HepG2 (cell line): ENCODE results near the gene UQCRHL. TPM values are rescaled to one million over a fixed set of nuclear protein-coding genes. Genes with fewer than 3 reads are reported as not detected.

Source experiments
- CBFB ChIP-seq: sonication (generic); formaldehyde crosslinking; IDR thresholded peaks from 2 replicates; pipeline ENCODE4 v1.4.0; 2020; ENCODE audit warnings: missing genetic modification reagents
- CBX2 ChIP-seq, 2 experiments: fragments of 200-600 bp in 1 of 2; sonication (generic); formaldehyde crosslinking in 1 of 2; IDR thresholded peaks; 2 replicates each; pipeline versions ENCODE4 v1.7.0 to v1.8.1; 2018 to 2022; ENCODE audit warnings: low read depth in 2 of 2, low read length in 1 of 2, mild to moderate bottlenecking in 1 of 2, missing genetic modification reagents in 1 of 2
- CENPX ChIP-seq: sonication (generic); formaldehyde crosslinking; IDR thresholded peaks from 2 replicates; pipeline ENCODE4 v1.9.0; 2021; ENCODE audit warnings: mild to moderate bottlenecking, missing genetic modification reagents, moderate library complexity
- HDAC2 ChIP-seq: sonication (generic); formaldehyde crosslinking; IDR thresholded peaks from 2 replicates; pipeline ENCODE4 v1.4.0; 2020; ENCODE audit warnings: missing genetic modification reagents
- MIER2 ChIP-seq: IDR thresholded peaks from 2 replicates; pipeline ENCODE4 v1.6.1; 2016; ENCODE audit warnings: missing biosample characterization, missing genetic modification reagents
- NFE2L2 ChIP-seq: fragments of 150-350 bp; IDR thresholded peaks from 2 replicates; pipeline ENCODE4 v1.6.1; 2014; ENCODE audit warnings: low read length
- NR1H2 ChIP-seq: sonication (generic); formaldehyde crosslinking; IDR thresholded peaks from 2 replicates; pipeline ENCODE4 v1.8.1; 2022; ENCODE audit warnings: low read depth, missing genetic modification reagents, borderline replicate concordance
- PHF5A ChIP-seq: IDR thresholded peaks from one replicate; pipeline ENCODE4 v1.6.1; 2018; ENCODE audit warnings: low read depth, missing genetic modification reagents; ENCODE audit not compliant: unreplicated experiment
- RFX1 ChIP-seq: fragments of 450-650 bp; IDR thresholded peaks from 2 replicates; pipeline ENCODE4 v1.6.1; 2017
- RORA ChIP-seq: sonication (generic); formaldehyde crosslinking; IDR thresholded peaks from 2 replicates; pipeline ENCODE4 v1.5.0; 2020; ENCODE audit warnings: mild to moderate bottlenecking, missing genetic modification reagents, moderate library complexity
- SMAD3 ChIP-seq: sonication (generic); formaldehyde crosslinking; IDR thresholded peaks from 2 replicates; pipeline ENCODE4 v1.4.0; 2020; ENCODE audit warnings: missing genetic modification reagents
- SP2 ChIP-seq: sonication (generic); formaldehyde crosslinking; IDR thresholded peaks from 2 replicates; pipeline ENCODE4 v1.5.1; 2020; ENCODE audit warnings: mild to moderate bottlenecking, missing genetic modification reagents
- SRSF1 ChIP-seq: fragments of 200-400 bp; formaldehyde crosslinking; optimal IDR thresholded peaks from 2 replicates; pipeline ENCODE3; 2017; ENCODE audit warnings: mild to moderate bottlenecking, low read depth, low read length, moderate library complexity
- STAT5B ChIP-seq: sonication (generic); formaldehyde crosslinking; IDR thresholded peaks from 2 replicates; pipeline ENCODE4 v1.4.0; 2020; ENCODE audit warnings: missing genetic modification reagents
- ZFP37 ChIP-seq: sonication (generic); formaldehyde crosslinking; IDR thresholded peaks from 2 replicates; pipeline ENCODE4 v1.4.0; 2020; ENCODE audit warnings: missing genetic modification reagents, borderline replicate concordance
- ZNF24 ChIP-seq: fragments of 450-650 bp; IDR thresholded peaks from 2 replicates; pipeline ENCODE4 v1.6.1; 2017; ENCODE audit warnings: antibody characterized with exemption, mild to moderate bottlenecking
- ZNF326 ChIP-seq: sonication (generic); formaldehyde crosslinking; IDR thresholded peaks from 2 replicates; pipeline ENCODE4 v1.4.0; 2020; ENCODE audit warnings: missing genetic modification reagents, borderline replicate concordance
- ZNF343 ChIP-seq: sonication (generic); formaldehyde crosslinking; IDR thresholded peaks from 2 replicates; pipeline ENCODE4 v1.4.0; 2020; ENCODE audit warnings: mild to moderate bottlenecking, missing genetic modification reagents
- ZNF430 ChIP-seq: sonication (generic); formaldehyde crosslinking; IDR thresholded peaks from 2 replicates; pipeline ENCODE4 v1.9.0; 2021; ENCODE audit warnings: mild to moderate bottlenecking, missing genetic modification reagents
- ZNF562 ChIP-seq: sonication (generic); formaldehyde crosslinking; IDR thresholded peaks from 2 replicates; pipeline ENCODE4 v1.8.0; 2022; ENCODE audit warnings: missing genetic modification reagents, borderline replicate concordance
- ZNF746 ChIP-seq: sonication (generic); formaldehyde crosslinking; IDR thresholded peaks from 2 replicates; pipeline ENCODE4 v1.8.0; 2022; ENCODE audit warnings: mild to moderate bottlenecking, missing genetic modification reagents
- ZSCAN31 ChIP-seq: sonication (generic); formaldehyde crosslinking; IDR thresholded peaks from 2 replicates; pipeline ENCODE4 v1.5.0; 2020; ENCODE audit warnings: low read depth, mild to moderate bottlenecking, missing genetic modification reagents
- polyA plus RNA-seq, 8 experiments: library from polyadenylated mRNA; depleted of rRNA in 3 of 8; stranded (reverse) in 7 of 8; unstranded in 1 of 8; fragments of >200 nt; fragmentation: Illumina TruSeq in 4 of 8; extraction: Trizol in 4 of 8; gene quantifications; 2 replicates each; pipeline versions ENCODE4 v1.2.1 to v1.2.3, GENCODE V29; 2011 to 2016; ENCODE audit warnings: low read depth in 4 of 8, missing spikeins in 1 of 8, mixed read lengths in 1 of 8; ENCODE audit not compliant: insufficient read depth in 1 of 8
- total RNA-seq, 5 experiments: library from RNA; depleted of rRNA; stranded (reverse); fragments of >200 nt; fragmentation: Illumina TruSeq; extraction: Trizol; gene quantifications; 2 replicates each; pipeline ENCODE4 v1.2.3, GENCODE V29; 2016; ENCODE audit warnings: low read depth in 1 of 5
- TF ChIP-seq, protein P1 (sequence below): sonication (generic); formaldehyde crosslinking; IDR thresholded peaks from 2 replicates; pipeline ENCODE4 v1.4.0; 2020; ENCODE audit warnings: missing genetic modification reagents
- TF ChIP-seq, protein P2 (sequence below): sonication (generic); formaldehyde crosslinking; IDR thresholded peaks from 2 replicates; pipeline ENCODE4 v1.8.1; 2023; ENCODE audit warnings: mild to moderate bottlenecking, inconsistent platforms, moderate library complexity, missing genetic modification reagents, borderline replicate concordance
- TF ChIP-seq, protein P3 (sequence below): sonication (generic); formaldehyde crosslinking; conservative IDR thresholded peaks from 2 replicates; pipeline ENCODE4 v1.4.0; 2020; ENCODE audit warnings: mild to moderate bottlenecking, missing genetic modification reagents, moderate library complexity

Gene UQCRHL
- total and polyA plus RNA-seq, 2 of the 13 experiments (the other 11 are each of a cell fraction or from before 2014, with no cell fraction given): 1.8 to 2.3 TPM

DNA sequence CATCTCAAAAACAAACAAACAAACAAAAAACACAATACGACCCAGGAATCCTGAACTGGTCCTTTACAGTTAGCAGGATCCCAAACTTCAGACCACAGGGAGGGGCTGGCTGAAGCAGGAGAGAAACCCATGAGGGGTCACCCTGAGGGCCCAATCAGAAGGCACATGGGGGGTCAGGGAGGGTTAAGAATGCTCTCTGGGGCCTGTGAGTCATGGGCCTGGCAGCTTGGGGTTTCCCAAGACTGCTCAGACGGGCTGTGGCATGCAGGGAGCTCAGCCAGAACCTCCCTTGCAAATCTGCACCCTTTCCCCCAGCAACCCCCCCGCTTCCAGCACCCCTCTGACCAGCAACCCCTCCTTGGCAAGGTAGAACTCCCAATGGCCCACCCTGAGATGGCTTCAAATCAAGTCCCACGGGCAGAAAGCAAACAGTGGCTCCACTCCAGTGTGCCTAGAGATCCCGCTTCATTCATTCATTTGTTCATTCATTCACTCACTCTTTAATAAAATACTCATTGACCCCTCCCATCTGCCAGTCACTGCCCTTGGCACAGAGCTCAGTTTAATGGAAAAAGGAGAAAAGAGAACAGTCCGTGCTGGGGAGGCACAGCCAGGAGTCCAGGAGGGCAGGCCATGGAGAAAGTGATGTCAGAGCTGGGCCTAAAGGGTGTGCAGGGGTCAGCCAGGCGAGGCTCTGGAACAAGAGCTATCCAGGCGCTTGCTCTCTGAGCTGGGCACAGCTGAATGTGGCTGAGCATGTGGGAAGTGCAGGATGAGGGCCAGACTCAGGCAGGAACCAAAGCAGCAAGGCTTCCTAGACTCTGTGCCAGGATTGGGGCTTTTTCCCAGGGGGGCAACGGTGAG is 8.2 kb downstream of the UQCRHL start (continued):
- TF ChIP-seq, protein P1, sequence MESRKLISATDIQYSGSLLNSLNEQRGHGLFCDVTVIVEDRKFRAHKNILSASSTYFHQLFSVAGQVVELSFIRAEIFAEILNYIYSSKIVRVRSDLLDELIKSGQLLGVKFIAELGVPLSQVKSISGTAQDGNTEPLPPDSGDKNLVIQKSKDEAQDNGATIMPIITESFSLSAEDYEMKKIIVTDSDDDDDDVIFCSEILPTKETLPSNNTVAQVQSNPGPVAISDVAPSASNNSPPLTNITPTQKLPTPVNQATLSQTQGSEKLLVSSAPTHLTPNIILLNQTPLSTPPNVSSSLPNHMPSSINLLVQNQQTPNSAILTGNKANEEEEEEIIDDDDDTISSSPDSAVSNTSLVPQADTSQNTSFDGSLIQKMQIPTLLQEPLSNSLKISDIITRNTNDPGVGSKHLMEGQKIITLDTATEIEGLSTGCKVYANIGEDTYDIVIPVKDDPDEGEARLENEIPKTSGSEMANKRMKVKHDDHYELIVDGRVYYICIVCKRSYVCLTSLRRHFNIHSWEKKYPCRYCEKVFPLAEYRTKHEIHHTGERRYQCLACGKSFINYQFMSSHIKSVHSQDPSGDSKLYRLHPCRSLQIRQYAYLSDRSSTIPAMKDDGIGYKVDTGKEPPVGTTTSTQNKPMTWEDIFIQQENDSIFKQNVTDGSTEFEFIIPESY (CRISPR knock-in tag): no peak
- TF ChIP-seq, protein P2, sequence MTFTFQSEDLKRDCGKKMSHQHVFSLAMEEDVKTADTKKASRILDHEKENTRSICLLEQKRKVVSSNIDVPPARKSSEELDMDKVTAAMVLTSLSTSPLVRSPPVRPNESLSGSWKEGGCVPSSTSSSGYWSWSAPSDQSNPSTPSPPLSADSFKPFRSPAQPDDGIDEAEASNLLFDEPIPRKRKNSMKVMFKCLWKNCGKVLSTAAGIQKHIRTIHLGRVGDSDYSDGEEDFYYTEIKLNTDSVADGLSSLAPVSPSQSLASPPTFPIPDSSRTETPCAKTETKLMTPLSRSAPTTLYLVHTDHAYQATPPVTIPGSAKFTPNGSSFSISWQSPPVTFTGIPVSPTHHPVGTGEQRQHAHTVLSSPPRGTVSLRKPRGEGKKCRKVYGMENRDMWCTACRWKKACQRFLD: no peak
- TF ChIP-seq ZFP37 (CRISPR knock-in tag) (no peak), PHF5A (CRISPR knock-in tag) (peak; percentile 52), ZNF326 (CRISPR knock-in tag) (no peak), RFX1 (no peak), ZNF746 (CRISPR knock-in tag) (no peak), CBX2 (IDR thresholded peaks at IDR 0.05; ENCODE audit: low read depth, low read length) (no peak), CBX2 (CRISPR knock-in tag; IDR thresholded peaks at IDR 0.05; ENCODE audit: low read depth) (no peak), ZSCAN31 (CRISPR knock-in tag) (0 out of 2 replicates have a peak, but pooled peaks have one; percentile 27), SP2 (CRISPR knock-in tag) (no peak), CBFB (CRISPR knock-in tag) (no peak), MIER2 (CRISPR knock-in tag) (no peak), RORA (CRISPR knock-in tag) (no peak), NFE2L2 (no peak), SMAD3 (CRISPR knock-in tag) (no peak), STAT5B (no peak), ZNF430 (CRISPR knock-in tag) (peak; percentile 61; the same call in 1 of the 2 replicates), NR1H2 (CRISPR knock-in tag) (no peak), ZNF343 (CRISPR knock-in tag) (no peak), SRSF1 (peak; percentile 9), HDAC2 (CRISPR knock-in tag) (no peak), ZNF562 (CRISPR knock-in tag) (no peak), ZNF24 (peak; percentile 88), CENPX (no peak)
- TF ChIP-seq, protein P3, sequence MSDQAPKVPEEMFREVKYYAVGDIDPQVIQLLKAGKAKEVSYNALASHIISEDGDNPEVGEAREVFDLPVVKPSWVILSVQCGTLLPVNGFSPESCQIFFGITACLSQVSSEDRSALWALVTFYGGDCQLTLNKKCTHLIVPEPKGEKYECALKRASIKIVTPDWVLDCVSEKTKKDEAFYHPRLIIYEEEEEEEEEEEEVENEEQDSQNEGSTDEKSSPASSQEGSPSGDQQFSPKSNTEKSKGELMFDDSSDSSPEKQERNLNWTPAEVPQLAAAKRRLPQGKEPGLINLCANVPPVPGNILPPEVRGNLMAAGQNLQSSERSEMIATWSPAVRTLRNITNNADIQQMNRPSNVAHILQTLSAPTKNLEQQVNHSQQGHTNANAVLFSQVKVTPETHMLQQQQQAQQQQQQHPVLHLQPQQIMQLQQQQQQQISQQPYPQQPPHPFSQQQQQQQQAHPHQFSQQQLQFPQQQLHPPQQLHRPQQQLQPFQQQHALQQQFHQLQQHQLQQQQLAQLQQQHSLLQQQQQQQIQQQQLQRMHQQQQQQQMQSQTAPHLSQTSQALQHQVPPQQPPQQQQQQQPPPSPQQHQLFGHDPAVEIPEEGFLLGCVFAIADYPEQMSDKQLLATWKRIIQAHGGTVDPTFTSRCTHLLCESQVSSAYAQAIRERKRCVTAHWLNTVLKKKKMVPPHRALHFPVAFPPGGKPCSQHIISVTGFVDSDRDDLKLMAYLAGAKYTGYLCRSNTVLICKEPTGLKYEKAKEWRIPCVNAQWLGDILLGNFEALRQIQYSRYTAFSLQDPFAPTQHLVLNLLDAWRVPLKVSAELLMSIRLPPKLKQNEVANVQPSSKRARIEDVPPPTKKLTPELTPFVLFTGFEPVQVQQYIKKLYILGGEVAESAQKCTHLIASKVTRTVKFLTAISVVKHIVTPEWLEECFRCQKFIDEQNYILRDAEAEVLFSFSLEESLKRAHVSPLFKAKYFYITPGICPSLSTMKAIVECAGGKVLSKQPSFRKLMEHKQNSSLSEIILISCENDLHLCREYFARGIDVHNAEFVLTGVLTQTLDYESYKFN (CRISPR knock-in tag): no peak; the same call in 1 of the 2 replicates
